Superior temporal gyrus (tissue), 1 donor: ENCODE data around the gene ABCA2.

ENCODE experiments used
- DNase-seq: peaks from one replicate; pipeline ENCODE4 v3.0.0-alpha.2; 2016; ENCODE audit errors: extremely low spot score

The ABCA2 gene

DNA sequence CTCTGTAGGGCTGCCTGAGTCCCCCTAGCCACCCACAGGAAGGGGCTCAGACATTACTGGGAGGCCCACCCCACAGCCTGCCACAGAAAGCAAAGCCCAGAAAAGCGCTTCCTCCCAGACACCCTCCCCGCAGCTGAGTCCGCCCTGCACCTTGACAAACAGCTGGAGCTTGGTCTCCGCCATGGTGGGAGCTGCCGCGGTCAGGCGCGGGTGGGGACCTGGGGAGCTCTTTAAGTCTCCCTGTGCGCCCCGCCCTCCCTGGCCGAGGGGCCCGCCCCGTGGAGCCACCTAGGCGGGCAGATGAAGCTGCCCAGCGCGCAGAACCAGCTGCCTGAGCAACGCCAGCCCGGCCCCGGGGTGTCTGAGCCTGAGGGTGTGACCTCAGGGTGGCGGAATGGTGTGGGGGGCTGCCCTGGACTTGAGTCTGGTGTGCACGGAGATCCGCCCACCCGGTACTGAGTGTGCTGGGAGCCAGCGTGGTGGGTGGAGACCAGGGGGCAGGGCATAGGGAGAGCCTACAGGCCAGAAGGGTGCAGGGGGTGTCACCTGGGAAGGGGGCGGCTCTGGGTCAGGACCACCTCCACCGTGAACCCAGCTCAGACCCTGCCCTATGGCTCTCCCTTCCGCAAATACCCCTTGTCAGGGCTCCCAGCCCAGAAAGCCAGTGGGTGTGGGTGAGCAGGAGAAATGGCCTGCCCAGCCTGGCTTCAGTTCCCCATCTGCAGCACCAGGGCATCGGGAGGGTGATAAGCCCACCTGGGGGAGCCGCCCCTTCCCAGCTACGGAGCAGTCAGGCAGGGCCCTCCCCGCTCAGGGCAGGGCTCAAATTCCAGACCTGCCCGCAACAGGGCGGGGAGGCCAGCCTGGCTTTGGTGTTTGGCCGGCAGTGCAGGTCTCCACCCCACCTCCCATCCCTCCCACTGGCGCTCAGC is 31.4 kb downstream of the ABCA2 start, which contains the start of gene CLIC3:
CLIC3 (minus strand) TSS at position 208 of the 932 bp plus-strand sequence; CDS start at position 183, 25 bp downstream.
- DNase-seq: no peak

DNA sequence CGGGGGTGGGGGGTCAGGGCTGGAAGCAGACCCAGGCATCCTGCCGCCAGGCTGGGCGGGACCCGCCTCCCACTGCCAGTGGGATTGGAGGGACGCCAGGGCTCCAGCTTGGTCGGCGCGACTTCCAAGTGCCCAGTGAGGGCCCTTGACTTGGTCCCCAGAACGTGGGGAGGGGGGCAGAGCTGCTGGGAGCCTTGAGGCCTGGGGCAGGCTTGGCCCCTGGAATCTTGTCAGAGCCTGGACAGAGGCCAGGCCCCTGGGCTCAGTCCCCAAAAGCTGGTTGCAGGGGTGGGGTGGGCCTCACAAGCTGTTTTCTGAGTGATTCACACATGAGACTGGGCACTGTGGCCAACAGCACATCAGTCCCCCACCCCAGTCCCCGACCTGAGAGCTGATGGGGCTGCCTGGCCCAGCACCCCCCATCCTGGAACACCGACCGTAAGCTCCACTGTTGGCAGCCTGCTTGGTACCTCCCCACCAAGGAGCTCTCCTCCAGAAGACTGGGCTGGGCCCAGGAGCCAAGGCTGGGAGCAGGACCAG is 32.2 kb downstream of the ABCA2 start:
- no peak for DNase-seq

DNA sequence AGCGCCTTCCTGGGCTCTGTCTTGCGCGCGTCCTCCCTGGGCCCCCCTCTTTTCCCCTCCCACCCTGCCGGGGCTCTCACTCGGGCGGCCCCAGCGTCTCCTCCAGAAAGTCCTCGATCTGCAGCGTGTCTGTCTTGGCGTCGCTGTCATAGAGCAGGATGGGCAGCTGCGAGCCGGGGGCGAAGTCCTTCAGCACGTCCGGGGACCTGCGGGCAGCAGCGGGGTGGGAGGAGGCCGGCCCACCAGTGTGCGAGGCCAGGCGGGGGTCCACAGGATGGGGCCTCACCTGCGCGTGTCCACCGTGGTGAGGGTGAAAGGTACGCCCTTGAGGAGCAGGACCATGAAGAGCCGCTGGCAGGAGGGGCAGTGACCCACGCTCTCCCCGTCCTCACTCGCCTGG is 32.7 kb downstream of the ABCA2 start:
- no peak for DNase-seq

- no peak for DNase-seq
These were observed 33.2 kb downstream of the ABCA2 start for GRCh38 chr9:136994888-136995230.

DNA sequence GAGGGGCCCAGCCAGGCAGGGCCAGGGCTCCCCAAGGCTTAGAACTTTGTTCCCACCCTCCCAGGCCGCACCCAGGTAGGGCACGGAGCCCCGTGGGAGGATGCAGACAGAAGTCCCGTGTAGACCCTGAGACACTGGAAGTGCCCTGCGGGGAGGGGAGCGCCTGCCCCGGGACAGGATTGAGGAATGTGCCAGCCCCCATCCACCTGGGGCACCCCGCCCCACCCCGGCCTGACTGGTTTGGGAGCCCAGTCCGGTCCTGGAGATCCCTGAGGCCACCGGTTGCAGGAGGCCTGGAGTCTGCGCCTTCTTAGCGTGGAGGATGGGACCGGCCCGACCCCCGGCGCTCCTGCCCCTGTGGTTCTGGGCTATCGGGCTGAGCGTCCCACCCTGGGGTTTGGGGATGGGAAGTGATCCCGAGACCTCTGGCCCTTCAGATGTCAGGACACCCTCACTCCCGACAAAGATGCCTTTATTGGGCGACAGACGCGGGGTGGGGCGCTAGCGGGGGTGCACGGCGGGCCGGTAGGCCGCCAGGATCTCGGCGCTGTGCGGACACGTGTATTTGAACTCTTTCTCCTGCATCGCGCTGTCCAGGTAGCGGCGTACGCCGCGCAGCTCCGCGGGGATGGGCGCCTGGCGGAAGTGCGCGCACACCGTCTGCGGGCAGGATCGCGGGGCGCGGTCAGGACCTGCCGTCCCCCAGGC is 33.7 kb downstream of the ABCA2 start:
- no peak for DNase-seq

DNA sequence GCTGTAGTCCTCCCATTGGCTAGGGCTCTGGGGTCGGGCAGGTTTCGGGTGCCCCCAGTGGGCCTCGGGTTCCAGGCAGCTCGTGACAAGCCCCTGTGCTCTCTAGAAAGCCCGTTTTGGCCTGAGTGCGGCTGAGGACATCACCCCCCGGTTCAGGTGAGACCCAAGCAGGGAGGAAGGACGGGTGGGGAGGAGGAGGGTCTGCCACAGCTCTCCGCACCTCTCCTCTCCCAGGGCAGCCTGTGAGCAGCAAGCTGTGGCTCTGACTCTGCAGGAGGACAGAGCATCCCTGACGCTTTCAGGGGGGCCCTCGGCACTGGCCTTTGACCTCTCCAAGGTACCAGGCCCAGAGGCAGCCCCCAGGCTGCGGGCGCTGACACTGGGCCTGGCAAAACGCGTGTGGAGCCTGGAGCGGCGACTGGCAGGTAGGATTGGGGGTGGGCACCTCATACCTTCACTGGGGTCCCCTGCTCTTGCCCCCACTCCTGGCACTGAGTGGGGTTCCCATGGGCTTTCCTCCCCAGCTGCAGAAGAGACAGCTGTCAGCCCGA is 35.1 kb downstream of the ABCA2 start:
- no peak for DNase-seq

- peak; percentile 82 for DNase-seq
These were observed 35.8 kb downstream of the ABCA2 start, which contains the start of gene PAXX for GRCh38 chr9:136991993-136992818. Gene PAXX (plus strand): TSS chr9:136992422. CDS start chr9:136992444, 22 bp downstream.

DNA sequence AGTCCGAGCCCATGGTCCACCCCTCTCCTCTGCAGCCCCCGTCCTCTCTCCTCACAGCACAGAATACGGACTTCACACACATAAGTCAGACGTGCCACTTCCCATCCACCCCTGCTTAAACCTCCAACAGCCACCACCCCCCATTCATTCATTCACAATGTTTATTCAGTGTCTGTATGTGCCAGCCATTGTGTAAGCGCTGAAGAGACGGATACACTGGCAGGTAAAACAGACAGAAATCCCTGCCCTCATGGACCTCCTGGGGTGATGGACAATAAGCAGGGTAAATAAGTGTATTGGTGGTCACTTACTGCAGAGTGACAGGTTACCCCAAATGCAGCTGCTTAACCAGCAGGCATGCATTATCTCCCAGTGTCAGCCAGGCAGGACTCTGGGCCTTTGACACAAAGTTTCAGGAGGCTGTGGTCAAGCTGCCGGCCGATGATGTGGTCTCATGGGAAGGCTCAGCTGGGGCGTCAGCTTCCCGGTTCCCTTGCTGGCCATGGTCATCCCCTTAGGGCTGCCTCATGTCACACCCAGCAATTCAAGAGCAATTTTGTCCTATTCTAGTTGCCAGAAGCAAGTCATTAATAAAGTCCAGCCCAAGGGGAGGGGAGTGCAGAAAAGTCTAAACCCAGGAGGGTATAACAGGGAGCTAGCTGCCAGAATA is 37.7 kb downstream of the ABCA2 start:
- DNase-seq: no peak

GRCh38 chr9:136988872-136989271 is 39.2 kb downstream of the ABCA2 start:
- no peak for DNase-seq

GRCh38 chr9:136985853-136986252 is 42.2 kb downstream of the ABCA2 start:
- DNase-seq: no peak

DNA sequence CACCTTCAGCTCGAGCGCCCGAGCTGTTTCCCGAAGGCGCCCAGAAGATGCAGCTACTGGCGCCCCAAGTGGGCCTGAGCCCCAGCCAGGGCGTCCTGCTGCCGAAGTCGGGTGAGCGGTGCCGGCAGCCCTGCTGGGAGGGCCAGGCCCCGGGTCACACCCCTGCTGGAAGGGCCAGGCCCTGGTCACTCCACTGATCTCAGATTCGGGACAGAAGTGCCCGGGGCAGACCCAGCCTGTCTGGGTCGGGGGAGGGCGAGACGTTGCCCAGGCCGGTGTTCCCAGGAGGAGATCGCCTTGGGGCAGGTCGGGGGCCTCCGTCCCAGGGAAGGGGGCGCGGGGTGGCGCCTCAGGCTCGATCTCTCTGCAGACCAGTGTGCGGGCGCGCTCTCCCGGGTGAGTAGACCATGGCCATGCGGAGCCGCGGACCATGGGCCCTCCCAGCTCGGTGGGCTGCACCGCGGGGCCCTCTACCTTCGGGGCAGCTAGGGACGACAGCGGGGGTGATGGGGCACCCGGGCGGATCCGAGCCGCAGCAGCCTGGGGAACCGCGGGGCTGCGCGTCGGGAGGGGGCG is 42.9 kb downstream of the ABCA2 start:
- DNase-seq: no peak

GRCh38 chr9:136984464-136985026 is 43.5 kb downstream of the ABCA2 start:
- DNase-seq: no peak

DNA sequence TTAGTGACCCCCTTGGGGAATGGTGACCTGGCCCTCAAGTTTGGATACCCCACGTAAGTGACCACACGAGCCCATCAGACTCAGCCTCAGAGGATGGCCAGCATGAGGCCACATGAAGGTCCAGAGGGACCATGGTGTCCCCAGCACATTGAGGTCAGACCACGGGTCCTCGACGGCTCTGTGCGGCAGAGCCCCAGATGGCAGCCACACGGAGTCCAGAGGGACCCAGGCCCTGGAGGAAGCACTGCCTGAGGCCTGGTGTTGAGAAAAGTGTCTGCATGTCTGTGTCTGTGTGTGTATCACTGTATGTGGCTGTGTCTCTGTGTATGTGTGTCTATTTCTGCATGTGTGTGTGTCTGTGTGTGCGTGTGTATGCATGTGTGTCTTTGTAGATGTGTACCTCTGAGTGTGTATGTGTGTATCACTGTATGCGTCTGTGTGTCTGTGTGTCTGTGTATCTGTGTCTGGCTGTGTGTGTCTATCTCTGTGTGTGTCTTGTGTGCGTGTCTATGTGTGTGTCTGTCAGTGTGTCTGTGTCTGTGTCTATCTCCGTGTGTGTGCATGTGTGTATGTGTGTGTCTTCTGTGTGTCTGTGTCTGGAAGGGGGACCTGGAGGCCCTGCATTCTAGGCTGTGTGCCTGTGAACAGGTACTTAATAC is 44.3 kb downstream of the ABCA2 start:
- DNase-seq: no peak

DNA sequence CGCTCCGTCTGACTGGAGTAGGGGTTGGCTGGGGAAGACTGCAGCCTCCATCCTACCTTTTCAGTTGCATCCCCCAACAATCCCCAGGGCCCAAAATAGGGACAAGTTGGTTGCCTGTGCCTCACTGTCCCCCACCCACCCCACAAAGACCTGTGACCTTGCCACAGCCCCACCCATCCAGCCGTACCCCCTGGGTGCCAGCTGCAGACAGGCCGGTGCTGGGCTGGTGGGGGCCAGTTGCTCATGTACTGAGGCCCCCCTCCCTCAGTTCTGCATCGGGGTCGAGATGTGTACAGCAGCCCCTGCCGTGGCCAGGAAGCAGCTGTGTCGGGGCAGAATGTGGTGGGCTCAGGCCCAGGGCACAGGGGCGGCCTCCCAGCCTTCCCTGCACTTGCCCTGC is 44.9 kb downstream of the ABCA2 start:
- no peak for DNase-seq

DNA sequence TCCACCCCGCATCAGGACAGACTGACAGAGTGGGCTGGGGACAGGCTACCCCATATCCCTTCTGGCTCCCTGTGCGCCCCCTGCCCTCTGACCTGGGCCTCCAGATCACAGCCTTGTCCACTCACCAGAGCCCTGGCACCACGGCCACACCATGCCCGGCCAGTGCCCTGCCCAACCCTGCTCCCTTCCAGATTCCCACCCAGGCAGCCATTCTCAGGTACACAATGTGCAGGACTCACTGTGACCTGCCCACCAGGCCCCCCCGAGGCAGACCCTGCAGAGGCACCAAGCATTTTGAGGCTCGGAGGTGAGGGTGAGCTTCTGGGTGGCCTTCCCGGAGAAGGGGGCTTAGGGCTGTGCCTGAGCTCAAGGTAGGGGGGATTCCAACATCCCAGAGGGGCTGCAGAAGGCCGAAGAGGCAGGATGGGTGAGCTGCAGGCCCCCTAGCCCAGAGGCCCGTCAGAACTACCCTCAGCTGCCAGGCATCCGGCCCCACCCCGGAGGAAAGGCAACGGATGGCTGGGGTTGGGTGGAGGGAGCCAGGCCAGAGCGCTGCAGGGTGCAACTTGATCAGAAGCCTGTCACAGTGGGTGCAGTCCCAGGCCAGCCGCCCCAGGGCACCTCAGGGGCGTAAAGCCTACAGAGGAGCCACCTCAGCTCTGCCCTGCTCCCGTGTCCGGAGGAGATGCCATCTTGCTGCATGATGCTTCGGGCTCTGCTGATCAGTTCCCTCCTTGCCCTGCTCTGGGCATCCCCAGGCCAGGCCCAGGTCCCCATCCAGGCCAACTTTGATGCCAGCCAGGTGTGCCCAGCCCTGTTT is 45.6 kb downstream of the ABCA2 start, which contains the start of gene LCNL1:
LCNL1 (plus strand) TSS at position 762 of the 820 bp plus-strand sequence. CDS start 594 bp downstream, outside the sequence.
- peak; percentile 48 for DNase-seq

GRCh38 chr9:136981588-136982231 is 46.3 kb downstream of the ABCA2 start:
- peak; percentile 58 for DNase-seq

- no peak for DNase-seq
These were observed 47.2 kb downstream of the ABCA2 start for GRCh38 chr9:136980669-136981478.
